HG03196 (cell line): ENCODE results near the gene MYLK.

Source experiments
- ATAC-seq: cut with Tn5 transposase; IDR thresholded peaks from one replicate; pipeline ENCODE4 v1.9.1; 2021; ENCODE audit not compliant: unreplicated experiment

MYLK gene

GRCh38 chr3:123821920-123822319 lies 62.2 kb downstream of the MYLK start:
- no peak for ATAC-seq

DNA sequence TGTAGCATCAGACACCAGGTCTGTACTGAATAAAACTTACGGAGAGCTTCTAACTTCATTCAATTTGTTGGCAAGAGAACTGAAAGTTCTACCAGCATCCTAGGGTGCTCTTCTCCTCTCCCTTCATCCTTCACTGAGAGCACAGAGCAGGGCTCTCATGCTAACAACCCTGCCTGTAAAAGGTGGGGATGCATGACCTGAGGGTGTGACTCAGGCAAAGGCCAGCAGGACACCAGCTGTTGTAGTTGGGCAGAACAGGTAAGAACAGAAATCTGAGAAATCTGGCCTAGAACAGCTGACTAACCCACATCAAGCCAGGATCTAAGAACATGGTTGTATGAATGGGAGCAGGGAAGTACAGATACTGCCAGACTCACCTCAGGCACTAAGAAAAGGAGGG lies 64.2 kb downstream of the MYLK start:
- ATAC-seq, result no peak

GRCh38 chr3:123818921-123819429 lies 65.2 kb downstream of the MYLK start:
- ATAC-seq, result no peak

- no peak for ATAC-seq
Measured at GRCh38 chr3:123818324-123818920, 65.7 kb downstream of the MYLK start.

DNA sequence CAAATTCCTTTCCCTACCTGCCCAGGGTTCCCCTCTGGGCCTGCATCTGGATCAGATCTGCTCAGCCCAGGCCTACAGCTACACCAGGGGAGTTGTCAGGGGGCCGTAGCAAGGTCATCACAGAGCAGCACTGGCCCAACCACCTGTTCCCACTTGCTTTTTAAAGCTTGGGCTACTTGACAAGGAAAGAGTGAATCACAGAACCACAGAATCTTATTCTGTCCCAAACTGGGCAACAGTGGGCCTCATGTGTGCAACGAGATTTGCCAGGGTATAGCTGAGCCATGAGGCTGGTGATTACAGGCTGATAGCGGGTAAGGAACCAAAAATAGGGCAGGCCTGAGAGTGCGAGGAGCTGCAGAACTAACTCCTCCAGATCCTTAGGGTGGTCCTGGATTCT lies 66.7 kb downstream of the MYLK start:
- ATAC-seq, result no peak

- no peak for ATAC-seq
Measured at GRCh38 chr3:123816673-123817207, 67.4 kb downstream of the MYLK start.

GRCh38 chr3:123815981-123816380 lies 68.2 kb downstream of the MYLK start:
- ATAC-seq, result no peak

DNA sequence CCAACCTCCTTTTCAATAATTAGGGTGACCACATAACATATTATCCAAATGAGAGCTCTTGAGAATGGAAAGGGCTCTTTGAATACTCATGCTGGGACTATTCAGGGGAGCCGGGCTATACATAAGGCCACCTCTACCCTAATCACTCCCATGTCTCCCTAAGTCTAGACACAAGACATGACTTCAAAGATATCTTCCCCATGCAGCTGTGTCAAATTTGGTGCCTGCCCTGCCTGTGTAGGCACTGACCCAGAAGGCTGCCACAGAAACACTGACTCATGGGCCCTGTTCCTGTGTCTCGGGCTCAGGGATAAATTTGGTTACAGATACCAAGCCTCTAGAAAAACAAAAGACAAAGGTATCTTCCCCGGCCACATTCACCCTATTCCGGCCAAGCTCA lies 70.3 kb downstream of the MYLK start:
- ATAC-seq, result no peak

DNA sequence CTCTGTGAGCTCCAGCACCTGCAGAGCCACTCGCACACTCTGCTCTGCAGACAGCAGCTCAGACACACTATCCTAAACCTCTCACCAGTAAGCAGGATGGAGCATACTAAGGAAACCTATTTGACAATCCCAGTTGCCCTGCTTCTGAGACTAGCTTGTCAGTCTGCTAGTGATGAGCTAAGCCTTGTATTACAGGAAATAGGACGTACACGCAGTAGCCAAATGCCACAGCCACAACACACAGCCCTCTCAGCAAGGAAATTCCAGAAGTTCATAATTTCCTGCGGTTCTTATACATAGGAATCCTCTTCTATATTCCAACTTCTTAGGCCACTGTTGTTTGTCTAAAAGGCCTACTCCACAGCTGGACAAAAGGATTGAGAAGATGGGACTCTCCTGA lies 74.5 kb downstream of the MYLK start:
- ATAC-seq, result no peak

DNA sequence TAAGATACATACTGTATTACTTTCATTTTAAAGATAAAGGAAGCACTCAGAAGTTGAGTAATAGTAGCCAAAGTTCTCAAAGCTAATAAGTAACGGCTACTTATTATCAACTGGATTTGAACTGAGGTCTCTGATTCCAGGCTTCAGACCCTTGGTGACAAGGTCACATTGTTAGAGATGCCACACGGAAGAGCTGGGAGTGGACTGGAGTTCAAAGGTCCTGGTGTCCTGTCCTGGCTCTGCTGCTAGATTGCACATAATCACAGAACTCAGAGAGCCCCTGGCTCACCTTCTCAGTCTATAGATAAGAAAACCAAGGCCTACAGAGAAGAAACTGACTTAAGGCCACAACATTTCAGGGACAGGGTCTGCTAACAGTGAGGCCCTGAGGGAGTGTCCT lies 75.3 kb downstream of the MYLK start:
- no peak for ATAC-seq

DNA sequence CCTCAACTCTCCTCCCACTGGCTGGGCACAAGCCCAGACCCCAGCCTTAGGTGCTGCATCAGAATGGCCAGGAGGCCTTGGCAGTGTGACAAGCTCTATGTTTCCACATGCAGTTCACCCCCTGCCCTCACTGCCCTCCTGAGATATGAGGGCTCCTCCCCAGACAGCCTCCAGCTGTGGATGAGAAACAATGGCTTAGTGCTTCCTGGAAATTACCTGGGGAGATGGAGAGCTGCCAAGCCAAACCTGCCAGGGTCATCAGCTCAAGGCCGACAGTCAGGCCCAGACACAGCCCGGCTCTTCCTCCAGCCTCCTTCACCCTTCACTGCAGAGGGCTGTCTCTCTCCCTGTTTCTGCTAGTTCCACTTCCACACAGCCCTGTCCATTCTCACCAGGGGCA lies 76.3 kb downstream of the MYLK start:
- no peak for ATAC-seq

GRCh38 chr3:123805504-123805903 lies 78.6 kb downstream of the MYLK start:
- ATAC-seq, result no peak

- ATAC-seq, result no peak
Measured at GRCh38 chr3:123805101-123805500, 79.0 kb downstream of the MYLK start.

GRCh38 chr3:123804676-123805075 lies 79.5 kb downstream of the MYLK start:
- ATAC-seq, result no peak

GRCh38 chr3:123803521-123803920 lies 80.6 kb downstream of the MYLK start:
- ATAC-seq, result no peak

DNA sequence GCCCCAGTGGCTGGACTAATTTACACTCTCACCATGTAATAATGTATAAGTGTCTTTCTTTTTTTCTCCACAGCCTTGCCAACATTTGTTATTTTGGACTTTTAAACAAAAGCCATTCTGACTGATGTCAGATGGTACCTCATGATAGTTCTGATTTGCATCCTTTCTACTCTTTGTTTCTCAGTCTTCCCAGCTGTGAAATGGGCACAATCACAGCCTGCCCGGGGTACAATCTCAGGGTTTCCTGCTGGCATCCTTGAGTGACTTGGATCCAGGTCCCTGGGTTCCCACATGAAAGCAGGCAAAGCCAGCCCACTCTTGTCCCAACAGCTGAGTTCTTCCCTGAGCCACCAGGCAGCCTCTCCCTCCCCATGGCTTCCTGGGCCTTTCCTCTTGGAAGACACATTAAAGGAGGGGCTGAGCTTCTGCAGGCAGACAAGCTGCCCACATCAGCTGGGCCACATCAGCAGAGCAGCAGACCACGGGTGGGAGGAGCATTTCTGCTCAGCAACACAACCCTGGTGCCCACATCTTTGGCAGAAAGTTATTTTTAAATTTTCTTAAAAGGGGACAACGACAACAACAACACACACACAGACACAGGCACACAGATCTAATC lies 82.0 kb downstream of the MYLK start:
- ATAC-seq, result no peak

- ATAC-seq, result no peak
Measured at GRCh38 chr3:123801474-123801873, 82.7 kb downstream of the MYLK start.

GRCh38 chr3:123800362-123800682 lies 83.8 kb downstream of the MYLK start:
- ATAC-seq, result no peak

GRCh38 chr3:123799544-123800361 lies 84.4 kb downstream of the MYLK start:
- ATAC-seq, result no peak

GRCh38 chr3:123798550-123798949 lies 85.6 kb downstream of the MYLK start:
- ATAC-seq, result no peak

DNA sequence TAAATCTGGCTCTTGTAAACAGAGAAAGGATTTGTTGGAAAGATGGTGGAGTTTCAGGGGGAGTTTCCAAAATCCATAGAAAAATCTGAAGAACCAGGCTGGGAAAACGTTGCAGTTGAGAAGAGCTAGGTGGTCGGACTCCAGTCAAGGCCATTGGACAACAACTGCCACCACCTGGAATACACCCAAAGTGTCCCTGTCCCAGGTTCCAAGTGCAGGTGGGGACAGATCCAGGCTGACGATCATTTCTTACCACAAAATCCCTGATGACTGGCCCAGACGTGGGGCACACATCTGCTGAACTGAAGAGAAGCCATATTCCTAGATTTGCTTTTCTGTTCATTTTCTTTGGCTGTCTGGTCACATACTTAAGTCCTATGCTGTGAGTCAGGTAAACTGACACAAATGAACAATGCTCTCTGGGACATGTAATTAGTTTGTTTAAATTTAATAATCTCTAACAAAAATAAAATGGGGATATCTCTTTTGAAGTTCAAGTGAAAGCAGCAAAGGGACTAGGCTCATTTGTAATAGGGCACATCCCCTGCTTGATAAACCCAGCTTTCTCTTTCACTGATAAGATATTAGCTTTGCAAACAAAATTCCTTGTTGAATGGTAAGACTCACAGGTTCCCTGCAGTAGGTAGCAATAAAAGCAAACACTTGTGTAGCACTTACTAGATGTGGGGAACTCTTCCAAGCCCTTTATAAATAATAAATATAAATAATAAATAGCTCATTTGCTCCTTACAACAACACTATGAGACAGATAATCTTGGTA lies 88.5 kb downstream of the MYLK start:
- ATAC-seq, result no peak
